Kidney (tissue), 22 donors: Measurements from ENCODE around the gene MKNK1. TPM values are rescaled to one million over a fixed set of nuclear protein-coding genes. Genes with fewer than 3 reads are reported as not detected.
A peak's percentile ranks its signal among the peaks of the same experiment; 100 is the strongest.
"Not testable (repeated sequence)": the region's sequence is repeated elsewhere in the genome, so short reads cannot be mapped to it uniquely, and the experiment has no call there.

ENCODE experiments used
- DNase-seq, 5 donors: peaks; one replicate each; pipeline ENCODE4 v3.0.0-alpha.2; 2013 to 2020
- FAIRE-seq: peaks from 2 replicates; lab custom pipeline; 2012; peaks lifted over from hg19 to GRCh38; lab: Jason Lieb, UNC
- H3K27ac ChIP-seq, 2 donors: one replicate each; pipeline ENCODE4 v1.7.0; 2013; ENCODE audit warnings: low read depth in 2 of 2, low read length in 2 of 2, inconsistent platforms in 1 of 2
- H3K27me3 ChIP-seq: one replicate; pipeline ENCODE4 v1.7.1; 2013; ENCODE audit warnings: low read length, inconsistent platforms; ENCODE audit not compliant: control insufficient read depth, insufficient read depth
- H3K36me3 ChIP-seq, 3 donors: one replicate each; pipeline versions ENCODE4 v1.7.0 to v1.7.1; 2013; ENCODE audit warnings: low read length in 3 of 3, control low read depth in 1 of 3, inconsistent platforms in 1 of 3; ENCODE audit not compliant: insufficient read depth in 3 of 3, control insufficient read depth in 2 of 3
- H3K4me1 ChIP-seq, 3 donors: one replicate each; pipeline versions ENCODE4 v1.7.0 to v1.7.1; 2013; ENCODE audit warnings: low read length in 3 of 3, inconsistent platforms in 1 of 3, low read depth in 1 of 3; ENCODE audit not compliant: control insufficient read depth in 2 of 3, insufficient read depth in 2 of 3
- H3K4me3 ChIP-seq, 3 donors: one replicate each; pipeline versions ENCODE4 v1.7.0 to v1.8.1; 2013; ENCODE audit warnings: low read length in 3 of 3, control low read depth in 1 of 3, inconsistent platforms in 1 of 3
- H3K9ac ChIP-seq, 3 donors: one replicate each; pipeline versions ENCODE4 v1.7.0 to v1.7.1; 2013; ENCODE audit warnings: low read length in 3 of 3, control low read depth in 1 of 3, inconsistent platforms in 1 of 3
- H3K9me3 ChIP-seq, 3 donors: one replicate each; pipeline versions ENCODE4 v1.7.0 to v1.7.1; 2013; ENCODE audit warnings: low read length in 3 of 3, control low read depth in 1 of 3, inconsistent platforms in 1 of 3; ENCODE audit not compliant: control insufficient read depth in 2 of 3, insufficient read depth in 1 of 3
- intact Hi-C: fragments of 100-400 bp; cut with DNase I; formaldehyde crosslinking; loops from one replicate; pipeline ENCODE4 v1.11.1; 2022
- long read RNA-seq, 10 donors: library from polyadenylated mRNA in 1 of 10; unstranded in 1 of 10; transcript quantifications; one replicate each; pipeline ENCODE4 v2.0.0 and lab custom pipeline, GENCODE V29; 2021 to 2026
- polyA plus RNA-seq: library from polyadenylated mRNA; stranded (reverse); fragments of 350-450 nt; fragmentation: Illumina TruSeq; extraction: RNeasy Lipid Tissue Mini Kit (QIAGEN cat#74804); gene quantifications from one replicate; pipeline ENCODE4 v1.2.3, GENCODE V29; 2014; ENCODE audit warnings: low read depth, low replicate concordance; ENCODE audit not compliant: insufficient read depth
- total RNA-seq: library from RNA; stranded (reverse); fragmentation: NEBNext Ultra II Directional; extraction: Animal tissue kit (Norgen Biotek cat#: 25700); gene quantifications from one replicate; pipeline ENCODE4 v1.2.1, GENCODE V29; 2021
- TF ChIP-seq, protein P1 (sequence below): IDR thresholded peaks from 3 replicates; pipeline ENCODE4 v1.5.1; 2012; ENCODE audit warnings: mild to moderate bottlenecking, moderate library complexity, borderline replicate concordance; ENCODE audit not compliant: insufficient read depth; ENCODE audit errors: extremely low read depth
- donor health status: control.
- donor health status: control.
- donor health status: control.
- donor health status: control.
- donor health status: control.
- donor health status: DM: yes; HTN: yes; CAD: no.
- donor health status: Normal renal cell carcinoma (clear cell type).

The MKNK1 gene
- total RNA-seq (49.7 TPM), polyA plus RNA-seq (17.5 TPM)
- long read RNA-seq, donor 1, partial matches to known transcripts = 0 of 4 reads
- long read RNA-seq, donor 1, other reads (novel, unspliced or antisense) = 0 of 4 reads
- long read RNA-seq, donor 2, partial matches to known transcripts = 0 of 1 reads
- long read RNA-seq, donor 2, other reads (novel, unspliced or antisense) = 0 of 1 reads
- long read RNA-seq, donor 3 = 0 reads
- long read RNA-seq, donor 4, partial matches to known transcripts = 0 of 1 reads
- long read RNA-seq, donor 4, other reads (novel, unspliced or antisense) = 0 of 1 reads
- long read RNA-seq, donor 5 = 0 reads
- long read RNA-seq, donor 6, partial matches to known transcripts = 0 of 2 reads
- long read RNA-seq, donor 6, other reads (novel, unspliced or antisense) = 0 of 2 reads
- long read RNA-seq, donor 7, partial matches to known transcripts = 4 of 12 reads
- long read RNA-seq, donor 7, other reads (novel, unspliced or antisense) = 7 of 12 reads
- long read RNA-seq, donor 8 = 0 reads
- long read RNA-seq, donor 9 = 0 reads
- long read RNA-seq, donor 10, partial matches to known transcripts = 0 of 2 reads
- long read RNA-seq, donor 10, other reads (novel, unspliced or antisense) = 0 of 2 reads

DNA sequence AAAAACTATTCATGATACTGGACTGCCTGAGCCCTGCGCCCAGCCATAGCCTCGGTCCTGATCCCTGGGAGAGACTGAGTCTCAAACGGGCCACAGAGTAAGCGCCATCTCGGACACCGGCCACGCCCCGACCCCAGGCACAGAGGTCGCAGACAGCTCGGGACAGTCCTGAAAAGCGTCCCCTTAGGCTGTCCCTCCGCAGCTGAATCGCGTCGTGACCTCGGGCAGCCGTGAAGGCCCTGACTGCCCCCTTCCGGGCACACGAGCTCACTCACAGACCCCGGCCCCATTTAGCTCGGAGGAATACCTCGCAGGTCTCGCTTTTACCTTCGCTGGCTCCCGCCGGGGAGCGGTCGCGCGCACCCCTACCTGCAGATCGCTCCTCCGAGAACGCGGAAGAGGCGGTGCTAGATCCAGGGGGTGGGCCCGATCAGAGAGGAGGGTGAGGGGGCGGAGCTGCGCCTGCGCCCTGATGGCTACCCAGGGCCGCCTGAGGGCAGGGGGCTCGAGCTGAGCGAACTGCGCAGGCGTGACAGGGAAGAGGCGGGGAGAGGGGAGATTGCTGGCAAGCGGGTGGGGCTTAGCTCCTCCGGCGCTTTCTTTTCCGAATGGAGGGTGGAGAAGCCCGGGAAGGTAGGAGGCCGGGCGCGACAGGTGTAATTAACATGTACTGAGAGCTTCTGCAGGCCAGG, at the start of gene MKNK1:
Gene MKNK1 (minus strand): TSS at position 411 of the 692 bp plus-strand sequence. CDS start 20,941 bp downstream, outside the sequence.
- intact Hi-C loops = no loop called here

DNA sequence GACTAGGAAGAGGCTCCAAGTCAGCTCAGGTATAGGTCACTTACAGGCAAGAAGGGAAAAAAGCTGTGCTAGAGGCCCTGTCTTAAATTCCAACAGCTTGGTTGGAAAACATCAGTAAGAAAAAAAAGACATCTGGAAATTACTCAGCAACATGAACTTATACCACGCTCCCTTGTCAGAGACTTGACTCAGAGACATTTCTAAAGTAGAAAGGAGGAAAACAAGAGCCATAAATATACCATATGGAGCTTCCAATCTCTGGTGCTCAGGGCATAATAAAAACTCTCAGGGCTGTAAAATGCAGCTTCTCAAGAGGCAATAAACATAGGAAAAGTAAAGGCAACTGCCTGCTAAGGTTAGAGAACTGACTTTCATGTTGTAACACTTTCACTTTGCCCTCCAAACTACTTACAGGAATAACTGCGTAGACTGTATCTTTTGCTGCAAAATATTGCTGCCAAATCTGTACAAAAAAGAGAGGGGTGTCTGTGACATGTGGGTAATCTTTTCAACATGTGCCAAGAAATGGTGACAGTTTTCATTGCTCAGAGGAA, 49.4 kb upstream of the MKNK1 start:
- peaks cover 0 to 10% (median 3%) of the 10 kb centered on the region in 3 donors for H3K9me3 ChIP-seq
- DNase-seq (peak in 2 of 5 donors; percentile 51 to 82), FAIRE-seq (no peak)
- intact Hi-C loops = no loop called here
- TF ChIP-seq, protein P1, sequence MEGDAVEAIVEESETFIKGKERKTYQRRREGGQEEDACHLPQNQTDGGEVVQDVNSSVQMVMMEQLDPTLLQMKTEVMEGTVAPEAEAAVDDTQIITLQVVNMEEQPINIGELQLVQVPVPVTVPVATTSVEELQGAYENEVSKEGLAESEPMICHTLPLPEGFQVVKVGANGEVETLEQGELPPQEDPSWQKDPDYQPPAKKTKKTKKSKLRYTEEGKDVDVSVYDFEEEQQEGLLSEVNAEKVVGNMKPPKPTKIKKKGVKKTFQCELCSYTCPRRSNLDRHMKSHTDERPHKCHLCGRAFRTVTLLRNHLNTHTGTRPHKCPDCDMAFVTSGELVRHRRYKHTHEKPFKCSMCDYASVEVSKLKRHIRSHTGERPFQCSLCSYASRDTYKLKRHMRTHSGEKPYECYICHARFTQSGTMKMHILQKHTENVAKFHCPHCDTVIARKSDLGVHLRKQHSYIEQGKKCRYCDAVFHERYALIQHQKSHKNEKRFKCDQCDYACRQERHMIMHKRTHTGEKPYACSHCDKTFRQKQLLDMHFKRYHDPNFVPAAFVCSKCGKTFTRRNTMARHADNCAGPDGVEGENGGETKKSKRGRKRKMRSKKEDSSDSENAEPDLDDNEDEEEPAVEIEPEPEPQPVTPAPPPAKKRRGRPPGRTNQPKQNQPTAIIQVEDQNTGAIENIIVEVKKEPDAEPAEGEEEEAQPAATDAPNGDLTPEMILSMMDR = no peak
- no peaks in the 10 kb centered on the region for H3K27me3 ChIP-seq
- H3K4me3 ChIP-seq = no peak overlapping the region
- H3K27ac ChIP-seq = no peak overlapping the region
- no peak overlapping the region for H3K9ac ChIP-seq
- H3K36me3 ChIP-seq = peaks cover 11 to 30% (median 17%) of the 10 kb centered on the region in 3 donors
- H3K4me1 ChIP-seq = no peaks in the 10 kb centered on the region

More for the DNA sequence above, at the start of gene MKNK1:
- peaks cover 0 to 11% (median 9%) of the 10 kb centered on the region in 3 donors for H3K4me1 ChIP-seq
- TF ChIP-seq, protein P1 = no peak
- H3K4me3 ChIP-seq = peak within 1 kb of the TSS; percentile 80 to 91 (median 87)
- FAIRE-seq (peak; percentile 85), DNase-seq (peak; percentile 97 to 99 (median 98))
- H3K27ac ChIP-seq = peak within 1 kb of the TSS; percentile 65 to 72
- peak within 1 kb of the TSS; percentile 65 to 93 (median 91) for H3K9ac ChIP-seq
- H3K9me3 ChIP-seq = no peaks in the 10 kb centered on the region
- peaks cover 3 to 10% (median 9%) of the 10 kb centered on the region in 3 donors for H3K36me3 ChIP-seq
- no peaks in the 10 kb centered on the region for H3K27me3 ChIP-seq

DNA sequence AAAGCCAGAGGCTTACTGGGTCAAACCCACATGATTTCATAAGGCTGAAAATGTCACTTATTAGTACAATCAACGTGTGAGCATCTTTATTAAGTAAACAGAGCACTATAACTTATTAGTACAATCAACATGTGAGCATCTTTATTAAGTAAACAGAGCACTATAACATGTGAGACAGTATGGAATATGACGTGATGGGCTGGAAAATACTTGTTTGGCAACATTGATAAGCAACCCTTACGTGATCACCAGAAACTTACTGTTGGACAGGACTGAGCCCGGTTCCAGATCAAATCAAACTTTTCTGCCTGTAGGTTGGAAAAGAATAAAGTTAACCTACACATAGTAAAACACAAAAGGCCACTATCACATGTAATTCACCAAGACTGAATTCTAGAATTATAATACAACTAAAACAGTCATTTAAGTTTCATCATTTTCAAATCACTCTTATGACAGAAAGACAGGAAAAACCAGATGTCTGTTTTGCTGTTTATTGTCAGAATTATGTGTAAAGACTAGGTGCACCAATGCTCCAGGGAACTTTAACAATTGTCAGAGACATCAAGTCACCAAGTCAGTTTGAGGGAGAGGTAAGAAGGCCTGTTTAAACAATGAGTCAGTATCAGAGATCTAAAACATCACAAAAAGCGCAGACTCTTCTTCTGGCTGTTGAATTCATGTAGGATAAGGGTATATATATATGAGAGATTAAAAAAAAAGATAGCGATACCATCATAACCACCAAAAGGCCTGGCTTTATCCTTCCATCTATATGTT, 48.4 kb upstream of the MKNK1 start:
- no peak overlapping the region for H3K9ac ChIP-seq
- intact Hi-C loops = no loop called here
- FAIRE-seq = no peak
- no peak for DNase-seq
- no peak overlapping the region for H3K27ac ChIP-seq
- peaks cover 0 to 13% (median 3%) of the 10 kb centered on the region in 3 donors for H3K9me3 ChIP-seq
- H3K27me3 ChIP-seq = no peaks in the 10 kb centered on the region
- TF ChIP-seq, protein P1 = no peak
- peaks cover 8 to 30% (median 11%) of the 10 kb centered on the region in 3 donors for H3K36me3 ChIP-seq
- H3K4me3 ChIP-seq = no peak overlapping the region
- H3K4me1 ChIP-seq = no peaks in the 10 kb centered on the region

DNA sequence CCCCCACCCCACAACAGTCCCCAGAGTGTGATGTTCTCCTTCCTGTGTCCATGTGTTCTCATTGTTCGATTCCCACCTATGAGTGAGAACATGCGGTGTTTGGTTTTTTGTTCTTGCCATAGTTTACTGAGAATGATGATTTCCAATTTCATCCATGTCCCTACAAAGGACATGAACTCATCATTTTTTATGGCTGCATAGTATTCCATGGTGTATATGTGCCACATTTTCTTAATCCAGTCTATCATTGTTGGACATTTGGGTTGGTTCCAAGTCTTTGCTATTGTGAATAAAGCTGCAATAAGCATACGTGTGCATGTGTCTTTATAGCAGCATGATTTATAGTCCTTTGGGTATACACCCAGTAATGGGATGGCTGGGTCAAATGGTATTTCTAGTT, 47.1 kb upstream of the MKNK1 start:
- H3K4me1 ChIP-seq, intact Hi-C loops, FAIRE-seq, DNase-seq, H3K27ac ChIP-seq, H3K9ac ChIP-seq, H3K4me3 ChIP-seq, H3K27me3 ChIP-seq: not testable (repeated sequence)
- peaks cover 0 to 16% (median 3%) of the 10 kb centered on the region in 3 donors for H3K9me3 ChIP-seq
- H3K36me3 ChIP-seq = peaks cover 7 to 29% (median 11%) of the 10 kb centered on the region in 3 donors
